ENCODE measurements around the gene IGSF21. TPM values are rescaled to one million over a fixed set of nuclear protein-coding genes. Genes with fewer than 3 reads are reported as not detected.

IGSF21 gene
- total and polyA plus RNA-seq, 2 of the 4 experiments (the other 2 are of a cell fraction): not detected

DNA sequence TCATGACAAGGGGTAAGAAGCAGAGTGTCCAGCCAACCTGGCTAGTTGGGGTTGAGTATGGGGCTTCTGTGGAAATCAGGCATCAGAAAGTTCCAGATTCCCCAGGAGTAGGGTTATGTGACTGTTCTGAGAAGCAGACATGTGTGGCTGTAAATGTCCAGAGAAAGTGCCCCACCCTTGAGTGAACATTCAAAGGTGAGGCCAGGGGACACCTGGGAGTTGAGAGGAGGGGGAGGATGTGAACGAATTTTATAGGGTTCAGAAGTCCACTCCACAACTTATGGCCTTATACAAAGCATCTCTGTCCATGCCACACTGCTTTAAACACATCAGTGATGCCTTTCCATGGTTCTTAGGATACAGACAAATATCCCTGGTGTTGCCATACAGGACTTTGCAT is 133.3 kb downstream of the IGSF21 start:
- BruUV-seq (replicated peaks): no TSS peak
- TF ChIP-seq USF2 (IDR thresholded peaks at IDR 0.05; ENCODE audit: low read depth, low read length): no peak
- TF ChIP-seq POLR2A (IDR thresholded peaks at IDR 0.05; ENCODE audit: low read depth, low read length): no peak
- TF ChIP-seq, protein P1, sequence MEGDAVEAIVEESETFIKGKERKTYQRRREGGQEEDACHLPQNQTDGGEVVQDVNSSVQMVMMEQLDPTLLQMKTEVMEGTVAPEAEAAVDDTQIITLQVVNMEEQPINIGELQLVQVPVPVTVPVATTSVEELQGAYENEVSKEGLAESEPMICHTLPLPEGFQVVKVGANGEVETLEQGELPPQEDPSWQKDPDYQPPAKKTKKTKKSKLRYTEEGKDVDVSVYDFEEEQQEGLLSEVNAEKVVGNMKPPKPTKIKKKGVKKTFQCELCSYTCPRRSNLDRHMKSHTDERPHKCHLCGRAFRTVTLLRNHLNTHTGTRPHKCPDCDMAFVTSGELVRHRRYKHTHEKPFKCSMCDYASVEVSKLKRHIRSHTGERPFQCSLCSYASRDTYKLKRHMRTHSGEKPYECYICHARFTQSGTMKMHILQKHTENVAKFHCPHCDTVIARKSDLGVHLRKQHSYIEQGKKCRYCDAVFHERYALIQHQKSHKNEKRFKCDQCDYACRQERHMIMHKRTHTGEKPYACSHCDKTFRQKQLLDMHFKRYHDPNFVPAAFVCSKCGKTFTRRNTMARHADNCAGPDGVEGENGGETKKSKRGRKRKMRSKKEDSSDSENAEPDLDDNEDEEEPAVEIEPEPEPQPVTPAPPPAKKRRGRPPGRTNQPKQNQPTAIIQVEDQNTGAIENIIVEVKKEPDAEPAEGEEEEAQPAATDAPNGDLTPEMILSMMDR (conservative IDR thresholded peaks at IDR 0.05; ENCODE audit: low read depth, low read length): no peak
- TF ChIP-seq CHD1 (IDR thresholded peaks at IDR 0.05; ENCODE audit: low read depth, low read length): no peak
- TF ChIP-seq RCOR1 (IDR thresholded peaks at IDR 0.05; ENCODE audit: insufficient replicate concordance, low read length): no peak
- no peak for TF ChIP-seq CEBPB (IDR thresholded peaks at IDR 0.05; ENCODE audit: low read depth, low read length)
- TF ChIP-seq RAD21 (IDR thresholded peaks at IDR 0.05; ENCODE audit: low read length): no peak
- TF ChIP-seq SMC3 (IDR thresholded peaks at IDR 0.05; ENCODE audit: low read depth, low read length): no peak
- TF ChIP-seq MAFK (IDR thresholded peaks at IDR 0.05; ENCODE audit: low read depth, low read length): no peak
- TF ChIP-seq ELK1 (IDR thresholded peaks at IDR 0.05; ENCODE audit: borderline replicate concordance, low read depth, low read length): no peak
- no peak for TF ChIP-seq MAZ (IDR thresholded peaks at IDR 0.05; ENCODE audit: borderline replicate concordance, low read depth, low read length)
- TF ChIP-seq BHLHE40 (IDR thresholded peaks at IDR 0.05; ENCODE audit: low read depth, low read length): no peak
- TF ChIP-seq NFE2L2 (IDR thresholded peaks at IDR 0.05; ENCODE audit: low read depth, low read length): no peak
- no peak overlapping the region for H3K9ac ChIP-seq (ENCODE audit: low read depth, low read length)
- ChIA-PET POLR2A (ENCODE audit: unreplicated experiment) (no interaction called here), CTCF (no interaction called here)
- H4K5ac ChIP-seq (ENCODE audit: low read depth, low read length): no peak overlapping the region
- DNase-seq: no peak
- no peak overlapping the region for H3K23ac ChIP-seq (ENCODE audit: low read depth, low read length)
- H2BK15ac ChIP-seq (ENCODE audit: low read depth, low read length): no peak overlapping the region
- H3K27ac ChIP-seq (ENCODE audit: insufficient read depth, low read length): no peak overlapping the region
- dilution Hi-C loops (cut with HindIII; ENCODE audit: low sequenced_read_pairs, unreplicated experiment) (no loop called here), in situ Hi-C loops (cut with MboI; ENCODE audit: low sequenced_read_pairs) (no loop called here), intact Hi-C loops (cut with micrococcal nuclease) (no loop called here)
- no peaks in the 10 kb centered on the region for H3K27me3 ChIP-seq (ENCODE audit: control insufficient read depth, insufficient read depth, low read length)
- H2AK5ac ChIP-seq (ENCODE audit: low read depth, low read length): no peak overlapping the region
- H2BK5ac ChIP-seq (ENCODE audit: low read depth, low read length, poor library complexity, severe bottlenecking): no peak overlapping the region
- no CpG with 5 or more reads among the region's 1 CpG for WGBS, 2 experiments (ENCODE audit: extremely low coverage in 2 of 2, insufficient read length in 1 of 2)
- H3K18ac ChIP-seq (ENCODE audit: low read depth, low read length): no peak overlapping the region
- no peak overlapping the region for H3K56ac ChIP-seq (ENCODE audit: extremely low read depth, insufficient read depth, low read length)
- no peak overlapping the region for H3K4ac ChIP-seq (ENCODE audit: low read depth, low read length)
- no peak overlapping the region for H2BK20ac ChIP-seq (ENCODE audit: low read depth, low read length)
- no peaks in the 10 kb centered on the region for H3K4me1 ChIP-seq (ENCODE audit: control insufficient read depth, insufficient read depth, low read length)
- no peaks in the 10 kb centered on the region for H3K79me1 ChIP-seq (ENCODE audit: low read depth in 1 of 2, low read length in 2 of 2)
- no peak overlapping the region for H3K4me2 ChIP-seq (ENCODE audit: low read depth, low read length)
- no peaks in the 10 kb centered on the region for H3K36me3 ChIP-seq (ENCODE audit: control insufficient read depth, insufficient read depth, low read length)
- H4K91ac ChIP-seq (ENCODE audit: insufficient read depth, low read depth, low read length): no peak overlapping the region
- H3K4me3 ChIP-seq (ENCODE audit: insufficient read depth, low read depth, low read length): no peak overlapping the region
- no peak for ATAC-seq (ENCODE audit: low read depth)
- no peak overlapping the region for H2AK9ac ChIP-seq (replicated peaks; ENCODE audit: low read depth, low read length, poor library complexity)
- no peak overlapping the region for H2AFZ ChIP-seq (replicated peaks; ENCODE audit: low read length, poor library complexity)
- H3K14ac ChIP-seq (replicated peaks; ENCODE audit: low read depth, low read length): no peak overlapping the region
- H4K8ac ChIP-seq (ENCODE audit: low read depth in 2 of 2, low read length in 2 of 2): no peak overlapping the region
- H3K9me3 ChIP-seq (ENCODE audit: control insufficient read depth, insufficient read depth, low read length): peaks cover 22% of the 10 kb centered on the region; the same call in 1 of the 2 replicates
- H4K20me1 ChIP-seq (ENCODE audit: insufficient read depth, low read length): no peaks in the 10 kb centered on the region
- H3K9me1 ChIP-seq (ENCODE audit: insufficient read depth, low read length): no peaks in the 10 kb centered on the region
- H2BK120ac ChIP-seq (ENCODE audit: low read depth, low read length): no peak overlapping the region

Measured in IMR-90 (cell line).